NCI-H69 (cell line): ENCODE measurements around the gene FAM222B.
"Not testable (repeated sequence)": the region's sequence is repeated elsewhere in the genome, so short reads cannot be mapped to it uniquely, and the experiment has no call there.

Source experiments
- DNase-seq: peaks from one replicate; lab custom pipeline; 2025; lab: John Stamatoyannopoulos, UW

The FAM222B gene

GRCh38 chr17:28839221-28839620, 3.4 kb downstream of the FAM222B start:
- no peak for DNase-seq

- DNase-seq, result not testable (repeated sequence)
These were observed 6.0 kb downstream of the FAM222B start for GRCh38 chr17:28836541-28836940.

DNA sequence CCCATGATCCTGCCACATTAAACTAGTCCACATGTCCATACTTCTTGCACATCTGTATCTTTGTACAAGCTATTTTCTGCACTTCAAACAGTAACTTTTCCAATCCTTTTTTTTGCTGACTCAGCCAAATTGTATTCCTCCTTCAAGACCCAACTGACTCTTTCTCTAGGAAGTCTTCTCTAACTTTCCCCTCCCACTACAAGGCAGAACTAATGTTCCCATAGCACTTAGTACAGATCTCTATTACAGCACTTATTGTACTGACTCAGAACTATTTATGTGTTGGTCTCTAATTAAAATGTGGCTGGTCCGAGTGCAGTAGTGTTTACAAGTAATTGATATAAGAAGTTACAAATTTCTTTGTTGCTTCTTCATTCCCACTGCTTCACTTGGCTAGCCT, 8.2 kb downstream of the FAM222B start:
- DNase-seq, result no peak

DNA sequence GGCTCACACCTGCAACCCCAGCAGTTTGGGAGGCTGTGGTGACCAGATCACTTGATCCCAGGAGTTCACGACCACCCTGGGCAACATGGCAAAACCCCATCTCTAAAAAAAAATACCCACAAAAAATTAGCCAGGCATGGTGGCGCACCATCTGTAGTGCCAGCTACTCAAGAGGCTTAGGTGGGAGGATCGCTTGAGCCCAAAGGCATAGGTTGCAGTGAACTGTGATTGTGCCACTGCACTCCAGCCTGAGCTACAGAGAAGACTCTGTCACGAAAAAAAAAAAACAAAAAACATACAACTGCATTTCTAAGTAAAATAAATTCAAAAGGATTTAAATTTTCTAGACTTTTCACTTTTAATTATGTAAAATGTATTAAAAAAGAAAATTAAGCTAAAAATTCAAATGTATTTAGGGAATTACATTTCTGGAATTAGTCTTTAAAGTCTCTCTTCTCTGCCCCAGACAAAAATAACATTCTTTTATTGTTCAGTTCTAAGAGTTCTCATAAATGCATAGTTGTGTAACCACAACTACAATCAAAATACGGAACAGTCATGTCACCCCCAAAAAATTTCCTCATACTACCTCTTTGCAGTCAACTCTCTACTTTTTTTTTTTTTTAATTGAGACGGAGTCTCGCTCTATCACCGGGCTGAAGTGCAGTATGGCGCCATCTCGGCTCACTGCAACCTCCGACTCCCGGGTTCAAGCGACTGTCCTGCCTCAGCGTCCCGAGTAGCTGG, 14.1 kb downstream of the FAM222B start:
- DNase-seq, result no peak

DNA sequence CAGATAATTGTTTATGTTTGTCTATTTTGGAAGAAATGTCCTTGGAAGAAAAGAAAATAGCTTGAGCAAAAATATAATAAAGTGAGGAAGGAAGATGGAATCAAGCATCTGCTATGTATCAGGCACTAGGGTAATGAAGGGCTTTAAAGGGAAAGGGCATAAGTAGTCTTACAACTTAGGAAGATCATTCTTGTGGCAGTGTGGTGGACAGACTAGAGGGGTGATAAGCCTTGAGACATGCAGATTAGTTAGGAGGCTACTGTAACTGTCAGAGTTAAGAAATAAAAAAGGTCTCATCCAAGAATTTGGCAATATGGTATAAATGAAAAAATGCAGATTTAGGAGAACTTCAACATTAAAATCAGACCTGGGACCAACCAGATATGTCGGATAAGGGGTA, 14.9 kb downstream of the FAM222B start:
- DNase-seq, result no peak

- DNase-seq, result no peak
These were observed 23.0 kb downstream of the FAM222B start for GRCh38 chr17:28819582-28819981.

- peak; percentile 61 for DNase-seq
These were observed 23.8 kb downstream of the FAM222B start for GRCh38 chr17:28818819-28819221.

GRCh38 chr17:28816540-28816939, 26.1 kb downstream of the FAM222B start:
- DNase-seq, result no peak

GRCh38 chr17:28812748-28813377, 29.7 kb downstream of the FAM222B start:
- DNase-seq, result no peak

DNA sequence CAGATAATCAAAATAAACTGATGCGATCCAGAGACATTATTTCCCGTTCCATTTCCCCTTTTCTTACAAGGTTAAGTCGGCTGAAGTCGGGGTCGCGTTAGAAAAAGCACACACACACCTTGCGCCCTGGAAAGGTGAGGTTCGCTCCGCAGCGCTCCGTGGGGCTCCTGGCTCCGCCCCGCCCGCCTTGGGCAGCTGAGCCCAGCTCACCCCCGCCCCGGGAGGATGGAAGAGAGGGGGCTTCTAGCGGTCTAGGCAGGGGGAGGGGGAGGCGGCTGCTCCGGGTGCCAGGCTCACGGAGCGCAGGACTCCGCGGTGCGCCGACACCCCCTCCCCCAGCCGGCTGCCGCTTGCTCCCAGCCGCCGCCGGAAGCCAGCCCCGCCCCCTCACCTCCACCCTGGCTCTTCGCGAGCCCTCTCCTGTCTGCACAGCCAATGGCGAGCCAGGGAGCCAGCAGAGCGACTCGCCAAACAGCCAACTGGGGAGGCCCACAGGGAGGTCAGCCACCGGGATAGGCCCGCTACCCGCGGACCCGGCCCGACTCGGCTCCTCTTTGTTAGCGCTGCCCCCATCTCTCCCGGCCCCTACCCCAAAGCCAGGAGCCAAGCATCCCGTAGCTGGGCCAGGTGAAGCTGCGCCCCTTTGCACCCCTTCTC, 30.4 kb downstream of the FAM222B start:
- peak; percentile 99 for DNase-seq

DNA sequence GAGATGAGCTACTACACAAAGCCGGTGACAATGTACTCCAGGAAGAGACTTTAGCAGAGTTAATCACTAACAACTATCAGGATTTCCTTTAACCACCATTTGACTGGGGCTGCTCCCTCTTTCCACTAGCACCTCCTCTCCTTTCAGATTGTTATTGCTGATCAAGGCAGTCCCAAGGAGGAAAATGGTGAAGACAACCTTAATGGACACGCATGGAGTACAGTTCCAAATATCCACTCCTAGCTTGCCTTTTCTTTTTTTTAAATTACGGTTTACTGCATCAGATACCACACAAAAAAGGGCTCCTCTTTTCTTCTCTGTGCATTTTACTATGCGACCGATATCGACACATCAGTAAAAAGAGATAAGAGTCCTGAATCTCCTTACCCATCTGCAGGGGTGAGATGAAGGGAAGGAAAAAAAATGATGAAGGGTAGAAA, 30.9 kb downstream of the FAM222B start:
- peak; percentile 70 for DNase-seq

DNA sequence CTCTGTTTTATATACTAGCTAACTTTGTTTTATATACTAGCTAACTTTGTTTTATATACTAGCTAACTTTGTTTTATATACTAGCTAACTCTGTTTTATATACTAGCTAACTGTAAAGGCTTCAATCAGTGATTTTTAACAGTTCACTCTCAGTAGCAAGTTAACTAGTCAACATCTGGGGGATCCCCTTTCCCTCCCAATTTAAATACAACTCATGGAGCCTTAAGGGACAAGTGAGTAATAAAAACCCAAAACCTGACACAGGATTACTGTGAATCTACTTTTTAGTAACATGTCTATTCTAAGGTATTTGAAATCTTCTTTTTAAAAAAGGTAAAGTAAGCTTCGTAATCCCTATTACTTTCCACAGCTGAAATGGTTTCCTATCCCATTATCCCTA, 32.2 kb downstream of the FAM222B start:
- no peak for DNase-seq

DNA sequence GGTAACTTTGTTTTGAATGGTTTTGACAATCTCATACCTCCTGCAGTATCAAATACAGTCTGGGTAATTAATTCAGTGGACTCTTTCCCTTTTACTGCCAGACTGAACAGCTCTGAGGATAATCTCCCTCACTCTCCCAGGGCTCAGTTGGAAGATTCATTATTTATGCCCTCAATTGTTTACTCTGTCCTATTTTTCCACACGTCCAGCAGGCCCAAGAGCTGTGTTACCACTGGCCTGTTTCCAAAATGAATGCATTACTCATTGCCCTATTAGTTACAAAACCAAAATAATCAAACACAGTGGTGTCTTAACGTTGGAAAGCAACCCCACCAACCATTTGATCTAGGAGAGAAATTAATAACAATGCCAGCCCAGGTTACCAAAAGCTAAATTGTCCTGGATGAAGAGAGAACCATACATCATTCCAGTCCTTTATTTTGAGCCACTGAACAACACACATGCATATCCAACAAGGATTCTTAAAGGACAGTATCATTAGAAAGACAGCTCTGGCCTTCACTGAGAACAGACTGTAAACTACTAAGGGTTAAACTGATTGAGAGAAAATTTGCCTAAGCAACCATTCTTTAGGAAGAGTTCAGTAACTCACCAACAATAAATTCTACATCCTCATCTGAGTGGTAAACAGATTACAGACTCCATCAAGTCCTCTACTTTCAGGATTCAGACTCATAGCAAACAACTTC, 34.5 kb downstream of the FAM222B start:
- DNase-seq, result peak; percentile 85

DNA sequence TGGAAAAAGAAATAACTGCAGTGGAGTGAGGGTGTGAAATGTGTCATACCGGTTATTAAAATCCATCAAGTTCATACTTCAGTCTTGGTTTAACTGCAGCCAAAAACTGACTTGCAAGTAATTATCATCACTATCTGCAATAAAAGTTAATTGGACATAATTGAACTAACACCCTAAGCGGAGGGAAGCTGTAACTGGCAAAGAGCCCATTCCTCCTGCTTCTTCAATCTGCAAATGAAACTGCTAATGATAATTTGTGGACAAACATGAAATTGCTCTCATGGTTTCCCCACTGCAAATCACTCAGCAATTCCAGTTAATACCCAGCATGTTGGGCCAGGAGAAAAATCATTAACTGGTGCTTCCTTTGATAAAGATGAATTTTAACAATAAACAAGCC, 46.5 kb downstream of the FAM222B start:
- DNase-seq, result peak; percentile 97

DNA sequence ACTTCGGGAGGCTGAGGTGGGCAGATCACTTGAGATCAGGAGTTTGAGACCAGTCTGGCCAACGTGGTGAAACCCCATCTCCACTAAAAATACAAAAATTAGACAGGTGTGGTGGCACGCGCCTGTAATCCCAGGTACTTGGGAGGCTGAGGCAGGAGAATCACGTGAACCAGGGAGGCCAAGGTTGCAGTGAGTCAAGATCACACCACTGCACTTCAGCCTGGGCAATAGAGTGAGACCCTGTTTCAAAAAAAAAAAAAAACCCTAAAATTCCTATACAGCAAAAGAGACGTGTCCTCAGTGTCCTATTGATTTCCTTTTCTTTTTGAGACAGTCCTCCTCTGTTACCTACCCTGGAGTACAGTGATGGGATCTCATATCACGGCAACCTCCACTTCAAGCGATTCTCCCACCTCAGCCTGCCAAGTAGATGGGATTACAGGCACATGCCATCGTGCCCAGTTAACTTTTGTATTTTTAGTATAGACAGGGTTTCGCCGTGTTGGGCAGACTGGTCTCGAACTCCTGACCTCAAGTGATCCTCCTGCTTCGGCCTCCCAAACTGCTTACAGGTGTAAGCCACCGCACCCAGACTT, 47.6 kb downstream of the FAM222B start:
- DNase-seq, result not testable (repeated sequence)

DNA sequence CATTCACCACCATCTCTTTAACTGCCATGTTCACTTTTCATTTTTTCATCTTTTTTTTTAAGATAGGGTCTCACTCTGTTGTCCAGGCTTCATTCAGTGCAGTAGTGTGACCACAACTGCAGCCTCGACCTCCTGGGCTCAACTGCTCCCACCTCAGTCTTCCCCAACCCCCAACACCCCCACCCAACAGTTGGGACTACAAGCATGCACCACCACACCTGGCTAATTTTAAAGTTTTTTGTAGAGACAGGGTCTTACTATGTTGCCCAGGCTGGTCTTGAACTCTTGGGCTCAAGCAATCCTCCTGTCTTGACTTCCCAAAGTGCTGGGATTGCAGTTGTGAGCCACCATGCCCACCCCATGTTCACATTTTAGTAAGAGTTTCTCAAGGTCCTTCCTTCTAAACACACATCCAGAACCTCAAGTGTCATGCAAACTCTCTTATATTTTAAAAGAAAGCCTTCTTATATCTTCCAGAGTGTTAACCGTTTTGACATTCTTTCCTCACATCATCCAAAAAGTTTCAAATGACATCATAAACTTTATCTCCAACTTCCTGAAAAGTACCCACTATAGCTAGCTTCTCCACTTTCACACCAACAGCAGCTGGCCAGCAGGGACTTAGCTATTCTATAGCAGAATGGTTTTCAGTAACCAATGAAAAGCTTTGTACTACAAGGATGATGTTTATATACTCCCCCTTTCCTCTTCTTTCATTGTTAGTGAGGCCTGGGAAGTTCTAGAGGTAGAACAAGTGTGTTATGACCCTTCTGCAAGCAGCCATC, 49.5 kb downstream of the FAM222B start:
- DNase-seq, result no peak

DNA sequence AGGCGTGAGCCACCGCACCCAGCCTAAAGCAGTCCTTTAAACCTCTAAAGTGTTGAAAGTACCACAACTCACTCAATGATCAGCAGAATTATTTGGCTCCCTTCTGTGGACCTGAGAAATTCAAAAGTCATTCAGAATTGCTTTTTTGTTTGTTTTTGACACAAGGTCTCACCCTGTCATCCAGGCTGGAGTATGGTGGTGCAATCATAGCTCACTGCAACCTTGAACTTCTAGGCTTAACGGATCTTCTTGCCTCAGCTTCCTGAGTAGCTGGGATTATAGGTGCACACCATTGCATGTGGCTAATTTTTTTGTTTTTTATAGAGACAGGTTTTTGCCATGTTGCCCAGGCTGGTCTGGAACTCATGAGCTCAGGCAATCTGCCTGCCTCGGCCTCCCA, 54.5 kb downstream of the FAM222B start:
- DNase-seq, result no peak

- no peak for DNase-seq
These were observed 59.4 kb downstream of the FAM222B start for GRCh38 chr17:28783161-28783560.

- DNase-seq, result not testable (repeated sequence)
These were observed 63.0 kb downstream of the FAM222B start for GRCh38 chr17:28779601-28780000.

DNA sequence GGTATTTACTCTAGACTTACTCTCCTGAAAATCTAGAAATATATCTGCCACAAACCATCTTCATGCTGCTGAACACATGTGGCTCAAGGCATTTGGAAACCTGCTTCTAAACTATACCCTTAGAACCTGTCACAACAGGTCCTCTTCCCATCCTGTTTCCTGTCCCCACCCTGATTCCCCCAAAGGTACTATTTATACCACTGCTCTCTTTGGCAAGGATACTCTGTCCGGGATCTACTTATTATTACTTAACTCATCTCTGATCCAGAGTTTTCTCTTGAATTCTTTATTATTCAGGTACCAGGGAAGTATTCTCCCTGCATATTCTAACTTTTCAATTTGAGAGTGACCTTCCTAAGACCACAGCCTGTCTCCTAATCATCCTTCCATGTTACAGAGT, 65.4 kb downstream of the FAM222B start:
- peak; percentile 33 for DNase-seq

DNA sequence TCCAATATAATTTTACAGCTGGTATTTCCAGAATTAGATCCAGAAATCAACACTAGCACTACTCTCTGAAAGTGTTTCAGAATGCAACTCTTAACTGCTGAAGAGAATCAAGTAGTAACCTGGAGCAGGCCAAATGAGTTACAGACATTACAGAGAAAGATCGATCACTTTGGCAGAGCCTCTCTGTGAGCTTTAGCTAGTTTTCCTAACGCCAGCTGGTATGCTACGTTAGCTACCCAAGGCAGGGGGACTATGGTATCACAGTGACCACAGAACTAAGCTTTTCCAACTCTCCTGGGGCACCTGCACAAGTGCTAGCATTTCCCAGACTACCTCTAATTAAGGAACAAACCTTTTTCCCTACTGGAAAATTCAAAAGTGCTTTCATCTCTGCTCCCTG, 68.4 kb downstream of the FAM222B start:
- no peak for DNase-seq
